Dedifferentiated amniotic fluid mesenchymal stem cell (primary cell): ENCODE results near the gene CKAP2.
"Not testable (repeated sequence)": the region's sequence is repeated elsewhere in the genome, so short reads cannot be mapped to it uniquely, and the experiment has no call there.

Experiments used
- DNase-seq: peaks from one replicate; pipeline ENCODE4 v3.0.0-alpha.2; 2016; ENCODE audit errors: extremely low spot score

Gene CKAP2

DNA sequence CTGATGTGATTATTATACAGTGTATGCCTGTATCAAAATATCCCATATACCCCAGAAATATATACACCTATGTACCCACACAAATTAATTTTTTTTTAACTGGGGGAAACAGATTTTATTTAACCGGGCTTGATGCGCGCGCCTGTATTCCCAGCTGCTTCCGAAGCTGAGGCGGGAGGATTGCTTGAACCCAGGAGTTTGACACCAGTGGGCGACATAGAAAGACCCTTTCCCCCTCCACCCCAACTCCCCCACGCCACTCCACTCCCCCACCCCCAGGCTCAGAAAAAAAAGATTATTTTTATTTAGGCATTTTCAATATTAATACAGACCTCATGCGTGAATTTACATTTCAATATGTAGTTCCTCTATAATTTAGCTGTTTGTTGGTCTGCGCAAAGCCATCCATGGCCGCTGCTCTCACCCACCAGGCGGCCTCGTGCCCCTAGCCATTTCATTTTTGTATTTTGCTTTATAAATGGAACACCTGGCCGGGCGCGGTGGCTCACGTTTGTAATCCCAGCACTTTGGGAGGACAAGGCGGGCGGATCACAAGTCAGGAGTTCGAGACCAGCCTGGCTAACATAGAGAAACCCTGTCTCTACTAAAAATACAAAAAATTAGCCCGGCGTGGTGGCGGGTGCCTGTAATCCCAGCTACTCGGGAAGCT is 4.0 kb upstream of the CKAP2 start:
- no peak for DNase-seq

DNA sequence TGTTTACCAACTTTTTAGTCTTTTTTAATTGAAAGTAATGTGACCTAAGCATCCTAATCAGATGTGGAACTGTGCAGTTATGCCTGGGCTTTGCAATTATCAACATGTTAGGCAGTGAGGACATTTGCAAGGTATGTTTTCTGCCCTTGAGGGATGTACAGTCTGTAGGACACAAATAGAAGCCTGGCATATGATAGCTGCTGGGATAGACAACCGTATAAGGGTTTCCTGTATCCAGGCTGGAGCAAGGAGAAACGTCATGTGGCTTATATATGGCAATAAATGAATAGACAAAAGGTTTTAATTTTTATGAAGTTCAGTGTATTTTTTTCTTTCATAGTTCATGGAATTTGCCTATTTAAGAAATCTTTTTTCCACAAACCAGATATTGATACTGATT is 2.8 kb upstream of the CKAP2 start:
- no peak for DNase-seq

DNA sequence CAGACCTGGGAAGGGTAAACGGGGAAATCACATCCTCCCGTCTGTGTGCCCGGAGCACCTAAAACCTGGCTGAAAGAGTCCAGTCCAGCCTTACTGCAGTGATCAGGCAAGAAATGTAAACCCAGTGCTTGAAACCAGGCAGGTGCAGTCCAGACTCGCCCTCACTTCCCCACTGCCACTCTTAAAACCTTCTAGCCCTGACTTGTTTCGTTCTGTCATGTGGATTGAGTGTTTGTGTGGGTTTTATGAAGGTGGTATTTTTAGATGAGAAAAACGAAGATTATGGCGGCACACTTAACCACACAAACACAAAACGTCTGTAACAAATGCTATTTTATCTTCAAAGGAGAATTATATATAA is 839 bp upstream of the CKAP2 start:
- no peak for DNase-seq

DNA sequence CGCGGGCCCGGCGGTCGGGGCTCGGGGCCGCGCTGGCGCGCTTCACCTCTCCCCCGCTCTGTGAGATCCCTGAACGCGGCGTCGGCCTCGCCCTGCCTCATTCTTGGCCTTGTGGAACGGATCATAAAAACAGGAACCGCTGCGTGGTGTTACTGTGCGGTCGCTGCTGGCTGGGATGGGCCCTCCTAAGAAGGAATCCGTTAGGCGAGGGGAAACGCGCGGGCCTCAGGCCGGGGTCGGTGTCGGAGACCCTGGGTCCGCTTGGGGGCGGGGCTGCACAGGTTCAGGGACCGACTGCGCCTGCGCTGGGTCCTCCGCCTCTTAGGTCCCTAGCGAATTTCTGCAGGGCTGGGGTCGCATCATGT is 381 bp downstream of the CKAP2 start:
- DNase-seq: peak; percentile 34

DNA sequence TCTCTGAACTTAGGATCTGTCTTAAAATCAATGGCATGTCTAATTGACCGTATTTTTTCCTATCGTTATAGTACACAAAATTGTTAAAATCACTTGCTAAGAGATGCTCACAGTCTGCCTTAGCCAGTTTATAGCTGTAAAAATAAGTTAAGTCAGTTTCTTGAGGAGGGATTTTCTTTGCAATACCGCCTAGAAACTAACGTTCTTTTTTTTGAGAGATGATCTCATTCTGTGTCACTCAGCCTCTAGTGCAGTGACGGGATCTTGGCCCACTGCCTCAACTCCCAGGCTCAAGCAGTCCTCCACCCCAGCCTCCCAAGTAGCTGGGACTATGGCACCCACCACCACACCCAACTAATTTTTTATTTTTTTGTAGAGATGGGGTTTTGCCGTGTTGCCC is 4.4 kb downstream of the CKAP2 start:
- no peak for DNase-seq

DNA sequence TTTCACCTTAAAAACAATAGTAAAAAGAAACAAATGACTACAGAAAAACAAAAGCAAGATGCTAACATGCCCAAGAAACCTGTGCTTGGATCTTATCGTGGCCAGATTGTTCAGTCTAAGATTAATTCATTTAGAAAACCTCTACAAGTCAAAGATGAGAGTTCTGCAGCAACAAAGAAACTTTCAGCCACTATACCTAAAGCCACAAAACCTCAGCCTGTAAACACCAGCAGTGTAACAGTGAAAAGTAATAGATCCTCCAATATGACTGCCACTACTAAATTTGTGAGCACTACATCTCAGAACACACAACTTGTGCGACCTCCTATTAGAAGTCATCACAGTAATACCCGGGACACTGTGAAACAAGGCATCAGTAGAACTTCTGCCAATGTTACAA is 6.0 kb downstream of the CKAP2 start:
- DNase-seq: no peak

DNA sequence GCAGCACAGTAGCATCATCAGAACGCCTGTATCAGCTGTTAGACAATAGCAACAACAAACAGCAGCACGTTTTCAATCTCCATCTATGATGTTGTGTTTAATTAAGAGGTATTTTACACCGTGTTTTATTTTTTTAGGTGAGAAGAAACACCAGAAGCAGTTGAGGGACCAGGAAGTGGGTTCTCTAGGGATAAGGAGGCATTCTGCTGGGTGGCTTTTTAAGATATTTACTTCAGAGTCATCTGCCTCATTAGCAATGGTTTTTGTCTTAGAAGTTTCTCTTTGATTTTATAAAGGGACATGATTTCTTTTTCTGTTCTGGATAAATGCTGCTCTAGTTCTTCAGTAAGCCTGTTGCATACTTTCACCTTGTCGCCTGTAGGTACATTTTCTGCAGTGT is 8.2 kb downstream of the CKAP2 start:
- DNase-seq: no peak

DNA sequence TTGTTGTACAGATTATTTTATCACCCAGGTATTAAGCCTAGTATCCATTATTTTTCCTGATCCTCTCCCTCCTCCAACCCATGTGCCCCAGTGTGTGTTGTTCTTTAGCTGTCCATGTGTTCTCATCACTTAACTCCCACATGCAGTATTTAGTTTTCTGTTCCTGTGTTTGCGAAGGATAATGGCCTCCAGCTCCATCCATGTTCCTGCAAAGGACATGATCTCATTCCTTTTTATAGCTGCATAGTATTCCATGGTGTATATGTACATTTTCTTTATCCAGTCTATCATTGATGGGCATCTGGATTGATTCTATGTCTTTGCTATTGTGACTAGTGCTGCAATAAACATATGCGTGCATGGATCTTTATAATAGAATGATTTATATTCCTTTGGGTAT is 13.2 kb downstream of the CKAP2 start:
- not testable (repeated sequence) for DNase-seq

DNA sequence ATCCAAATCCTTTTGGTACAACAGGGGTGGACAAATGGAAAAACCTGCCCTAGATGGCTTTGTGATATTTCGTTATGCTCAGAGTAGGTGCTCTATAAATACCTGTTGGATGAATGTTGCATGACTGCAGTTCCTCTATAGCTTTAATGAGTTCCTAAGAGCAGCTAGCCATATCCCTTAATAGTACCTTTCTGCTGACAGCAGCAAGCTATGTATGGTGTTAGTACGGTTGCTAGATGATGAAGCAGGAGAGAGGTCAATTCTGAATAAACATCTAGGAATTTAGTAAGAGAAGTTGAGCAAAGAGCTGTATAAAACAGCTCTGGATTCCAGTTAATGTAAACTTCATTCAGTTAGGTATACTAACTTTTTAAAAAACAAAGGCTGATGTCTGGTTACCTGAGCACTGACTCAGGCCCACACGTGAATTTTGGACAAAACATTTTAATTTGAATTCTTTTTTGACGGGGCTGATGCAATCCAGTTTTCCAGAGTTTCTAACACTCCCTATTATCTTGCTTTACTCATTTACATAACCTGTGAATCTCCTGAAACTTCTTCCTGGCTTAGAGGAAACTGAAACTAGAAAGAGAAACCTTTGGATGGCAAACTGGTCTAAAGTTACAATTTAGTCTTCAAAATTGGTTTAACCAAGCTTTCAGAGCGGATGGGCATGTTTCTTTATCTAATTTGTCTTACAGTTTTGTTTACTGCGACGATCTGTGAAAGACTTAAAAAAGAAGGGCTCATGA is 25.6 kb downstream of the CKAP2 start:
- DNase-seq: not testable (repeated sequence)

DNA sequence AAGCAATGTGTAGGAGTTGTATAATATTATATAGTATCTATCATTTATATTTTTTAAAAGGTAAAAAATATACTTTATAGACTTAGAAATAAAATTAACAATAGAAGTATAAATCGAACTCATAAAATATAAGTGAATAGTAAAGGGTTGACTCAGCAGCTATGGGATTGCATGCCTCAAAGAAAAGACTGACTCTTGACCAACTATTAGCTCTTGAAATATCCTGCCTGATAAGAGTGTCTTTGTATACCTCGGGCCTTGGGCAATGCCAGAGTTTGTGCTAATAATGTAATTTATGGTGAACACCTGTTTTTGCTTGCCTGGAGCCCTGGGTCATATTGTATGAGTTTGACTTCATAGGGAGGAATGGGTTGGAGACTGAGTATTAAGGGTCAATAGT is 31.8 kb downstream of the CKAP2 start:
- DNase-seq: not testable (repeated sequence)

DNA sequence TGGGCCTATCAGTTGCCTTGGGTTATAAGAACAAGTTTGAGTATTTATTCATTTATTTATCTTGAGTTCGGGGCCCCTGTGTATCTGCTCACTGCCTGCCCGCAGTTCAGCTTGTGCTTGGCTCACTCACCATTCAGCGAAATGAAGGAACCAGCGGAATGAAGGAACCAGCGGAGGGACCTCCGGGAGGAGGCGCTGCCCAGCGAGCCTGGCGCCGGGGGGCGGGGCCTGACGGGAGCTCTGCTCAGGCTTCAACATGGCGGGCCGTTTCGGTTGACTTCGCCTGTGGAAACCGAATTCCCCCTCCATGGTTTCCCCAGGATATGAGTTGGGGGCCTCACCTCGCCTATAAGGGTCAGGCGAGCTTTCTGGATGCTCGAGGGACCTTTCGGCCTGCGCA is 33.5 kb downstream of the CKAP2 start:
- DNase-seq: not testable (repeated sequence)

DNA sequence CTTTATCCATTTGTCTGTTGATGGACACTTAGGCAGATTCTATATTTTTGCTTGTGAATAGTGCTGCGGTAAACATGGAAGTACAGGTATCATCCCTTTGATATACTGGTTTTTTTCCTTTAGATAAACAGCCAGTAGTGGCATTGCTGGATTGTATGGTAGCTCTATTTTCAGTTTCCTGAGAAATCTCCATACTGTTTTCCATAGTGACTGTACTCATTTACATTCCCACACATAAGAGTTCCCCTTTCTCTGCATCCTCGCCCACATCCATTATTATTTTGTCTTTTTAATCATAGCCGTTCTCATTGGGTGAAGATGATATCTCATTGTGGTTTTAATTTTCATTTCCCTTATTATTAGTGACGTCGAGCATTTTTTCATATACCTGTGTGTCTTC is 35.7 kb downstream of the CKAP2 start:
- DNase-seq: not testable (repeated sequence)

DNA sequence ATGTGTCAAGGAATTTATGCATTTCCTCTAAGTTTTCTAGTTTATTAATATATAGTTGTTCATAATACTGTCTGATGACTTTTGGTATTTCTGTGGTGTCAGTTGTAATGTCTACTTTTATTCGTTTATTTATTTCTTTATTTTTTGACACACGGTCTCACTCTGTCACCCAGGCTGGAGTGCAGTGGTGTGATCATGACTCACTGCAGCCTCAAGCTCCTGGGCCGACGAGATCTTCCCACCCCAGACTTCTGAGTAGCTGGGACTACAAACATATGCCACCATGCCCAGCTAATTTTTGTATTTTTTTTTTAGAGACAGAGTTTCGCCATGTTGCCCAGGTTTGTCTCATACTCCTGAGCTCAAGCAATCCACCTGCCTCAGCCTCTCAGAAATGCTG is 39.0 kb downstream of the CKAP2 start:
- not testable (repeated sequence) for DNase-seq

DNA sequence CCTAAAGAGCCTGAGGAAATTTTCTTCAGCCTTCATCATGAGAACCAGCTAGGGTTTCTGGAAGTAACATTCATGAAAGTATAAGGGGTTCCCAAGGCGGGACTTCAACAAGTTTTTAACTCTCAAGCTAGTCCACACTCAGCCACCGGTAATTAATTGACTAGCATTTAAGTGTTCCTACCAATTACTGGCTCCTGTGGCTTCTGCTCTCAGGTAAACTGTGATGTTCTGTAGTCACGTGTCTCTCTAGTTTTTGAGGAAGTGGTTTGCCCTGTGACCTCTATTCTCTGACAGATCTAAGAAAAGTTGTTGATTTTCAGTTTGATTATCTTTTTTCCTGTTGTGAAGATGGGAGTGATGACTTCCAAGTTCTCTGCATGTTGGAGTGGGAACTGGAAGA is 42.7 kb downstream of the CKAP2 start:
- not testable (repeated sequence) for DNase-seq

DNA sequence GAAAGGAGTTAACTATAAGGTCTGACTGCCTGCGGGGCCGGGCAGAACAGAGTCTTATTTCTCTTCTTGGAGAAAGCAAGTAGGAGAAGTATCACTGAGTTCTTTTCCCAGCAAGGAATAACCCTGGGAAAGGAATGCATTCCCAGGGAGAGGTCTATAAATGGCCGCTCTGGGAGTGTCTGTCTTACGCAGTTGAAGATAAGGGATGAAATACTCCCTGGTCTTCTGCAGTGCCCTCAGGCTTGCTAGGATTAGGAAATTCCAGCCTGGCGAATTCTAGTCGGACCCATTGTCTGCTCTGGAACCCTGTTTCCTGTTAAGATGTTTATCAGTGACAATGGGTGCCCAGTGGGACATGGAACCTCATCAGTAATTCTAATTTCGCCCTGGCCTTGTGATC is 47.0 kb downstream of the CKAP2 start:
- DNase-seq: not testable (repeated sequence)

DNA sequence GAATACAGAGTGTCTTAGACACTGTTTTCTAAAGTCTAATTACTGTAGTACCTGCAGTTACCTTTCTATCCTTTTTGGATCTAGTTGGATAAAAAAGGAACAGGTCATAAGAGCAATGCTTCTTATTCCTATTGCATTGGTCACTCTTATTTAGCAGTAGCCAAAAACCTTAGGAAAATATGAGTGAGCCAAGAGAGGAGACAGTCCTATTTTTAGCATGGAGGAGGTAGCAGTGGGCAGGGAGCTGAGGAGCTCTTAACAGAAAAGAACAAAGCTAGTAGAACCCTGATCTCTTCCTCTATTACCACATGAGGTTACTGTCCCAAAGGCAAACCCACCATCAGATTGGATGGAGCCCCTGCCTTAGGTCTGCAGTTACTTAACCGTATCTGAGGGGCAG is 50.6 kb downstream of the CKAP2 start:
- DNase-seq: not testable (repeated sequence)

DNA sequence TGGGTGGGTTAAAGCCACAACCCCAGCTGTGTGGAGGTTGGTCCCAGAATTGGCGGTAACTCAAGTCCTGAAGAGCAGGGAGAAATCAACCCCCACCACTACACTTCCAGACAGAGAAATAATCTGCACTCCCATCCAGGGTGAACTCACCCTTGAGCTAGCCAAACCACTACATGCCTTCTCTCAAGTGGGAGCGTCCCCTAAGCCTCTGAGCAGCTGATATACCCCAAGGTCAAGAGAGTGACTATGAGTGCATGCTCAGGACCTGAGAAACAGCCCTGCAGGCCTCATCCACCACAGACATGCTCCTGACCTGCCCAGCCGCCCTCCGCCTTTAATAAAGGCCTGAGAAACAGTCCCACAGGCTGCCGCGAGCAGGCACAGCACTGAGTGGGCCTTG is 54.3 kb downstream of the CKAP2 start:
- not testable (repeated sequence) for DNase-seq

DNA sequence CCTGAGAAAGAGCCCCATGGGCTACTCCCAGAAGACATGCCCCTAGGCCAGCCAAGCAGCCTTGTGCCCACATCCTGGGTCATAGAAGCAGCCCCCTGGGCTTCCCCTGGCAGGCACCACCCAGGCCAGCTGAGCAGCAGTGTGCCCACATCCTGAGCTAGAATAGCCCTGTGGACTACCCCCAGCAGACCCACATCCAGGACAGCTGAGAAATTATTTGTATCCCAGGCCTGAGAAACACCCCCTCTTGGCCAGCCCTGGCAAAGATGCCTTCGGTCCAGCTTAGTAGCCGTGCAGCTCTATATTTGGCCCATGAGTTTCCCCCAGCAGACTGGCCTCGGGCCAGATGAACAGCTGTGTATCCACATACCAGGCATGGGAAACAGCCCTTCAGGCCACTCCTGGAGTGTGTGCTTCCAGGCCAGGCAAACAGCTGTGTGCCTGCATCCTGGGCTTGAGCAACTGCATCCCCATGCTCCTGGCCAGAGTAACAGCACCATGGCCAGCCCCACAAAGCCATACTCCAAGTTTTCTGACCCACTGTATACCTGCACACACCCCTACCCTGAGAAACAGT is 55.0 kb downstream of the CKAP2 start:
- not testable (repeated sequence) for DNase-seq

DNA sequence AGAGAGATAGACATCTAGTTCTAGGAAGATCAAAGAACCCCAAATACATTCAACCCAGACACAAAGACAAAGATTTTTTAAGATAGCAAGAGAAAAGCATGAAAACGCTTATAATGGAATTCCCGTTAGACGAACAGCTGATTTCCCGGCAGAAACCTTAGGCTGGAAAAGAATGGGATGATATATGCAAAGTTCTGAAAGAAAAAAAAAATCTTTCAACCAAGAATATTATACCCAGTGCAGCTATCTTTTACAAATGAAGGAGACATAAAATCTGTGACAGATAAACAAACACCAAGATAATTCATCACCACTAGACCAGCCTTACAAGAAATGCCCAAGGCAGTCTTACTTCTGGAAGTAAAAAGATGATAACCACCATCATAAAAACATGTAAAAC is 56.3 kb downstream of the CKAP2 start:
- not testable (repeated sequence) for DNase-seq

DNA sequence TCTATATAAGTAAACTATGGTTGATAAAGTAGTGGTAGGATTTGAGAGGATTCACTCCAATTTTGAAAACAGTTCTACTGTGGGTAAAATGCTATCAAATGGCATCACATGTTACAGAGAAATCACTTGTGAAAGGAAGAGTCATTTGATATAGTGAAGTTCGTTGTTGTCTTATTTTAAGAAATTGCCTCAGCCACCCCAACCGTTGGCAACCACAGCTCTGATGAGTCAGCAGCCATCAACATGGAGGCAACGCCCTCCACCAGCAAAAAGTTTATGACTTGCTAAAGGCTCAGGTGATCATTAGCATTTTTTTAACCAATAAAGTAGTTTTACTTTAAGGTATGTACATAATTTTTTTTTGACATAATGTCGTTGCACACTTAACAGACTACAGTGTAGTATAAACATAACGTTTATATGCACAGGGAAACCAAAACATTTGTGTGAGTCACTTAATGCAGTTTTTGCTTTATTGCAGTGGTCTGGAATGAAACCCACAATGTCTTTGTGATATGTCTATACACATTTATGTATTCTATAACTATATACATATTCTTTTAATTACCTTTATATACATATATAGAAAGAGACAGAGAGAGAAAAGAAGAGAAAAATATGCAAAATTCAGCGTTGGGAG is 58.8 kb downstream of the CKAP2 start:
- not testable (repeated sequence) for DNase-seq

DNA sequence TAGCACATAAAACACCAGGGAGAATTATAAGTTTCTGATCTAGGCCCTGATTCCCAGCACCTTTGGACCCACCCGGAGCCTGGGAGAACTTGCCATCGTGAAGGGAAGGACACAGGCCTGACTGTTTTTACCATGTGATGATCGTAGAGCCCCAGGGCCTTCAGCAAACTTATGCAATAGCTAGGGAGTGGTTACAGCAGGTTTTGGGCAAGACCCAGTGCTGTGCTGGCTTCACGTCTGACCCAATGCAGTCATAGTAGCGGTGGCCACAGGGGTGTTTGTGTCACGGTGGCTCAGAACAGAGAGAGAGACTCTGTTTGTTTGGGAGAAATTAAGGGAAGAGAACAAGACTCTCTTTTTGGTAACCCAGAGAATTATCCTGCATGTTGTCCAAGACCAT is 68.0 kb downstream of the CKAP2 start:
- not testable (repeated sequence) for DNase-seq
